ENCODE results near the gene EREG. TPM values are rescaled to one million over a fixed set of nuclear protein-coding genes. Genes with fewer than 3 reads are reported as not detected.

EREG gene
- total and polyA plus RNA-seq, 2 of the 8 experiments (the other 6 are each of a cell fraction or from before 2014, with no cell fraction given) = not detected

Other genes with a start within 250 kb of the EREG start
- gene MTHFD2L, start 207.0 kb upstream of the EREG start, total RNA-seq (2021; fragmentation: NEBNext Ultra II Directional; extraction: Animal tissue kit (Norgen Biotek cat#: 25700)) = 11.0 and 15.0 TPM in 2 replicates
- gene MTHFD2L, start 207.0 kb upstream of the EREG start, polyA plus RNA-seq (2011; rRNA removed) = 4.4 and 5.4 TPM in 2 replicates
- not detected in 2 replicates for gene EPGN, start 56.7 kb upstream of the EREG start, total RNA-seq (2021; fragmentation: NEBNext Ultra II Directional; extraction: Animal tissue kit (Norgen Biotek cat#: 25700))
- gene EPGN, start 56.7 kb upstream of the EREG start, polyA plus RNA-seq (2011; rRNA removed) = not detected in 2 replicates
- gene AREG, start 80.0 kb downstream of the EREG start, total RNA-seq (2021; fragmentation: NEBNext Ultra II Directional; extraction: Animal tissue kit (Norgen Biotek cat#: 25700)) = not detected in 2 replicates
- gene AREG, start 80.0 kb downstream of the EREG start, polyA plus RNA-seq (2011; rRNA removed) = not detected in 2 replicates